ELR (cell line): ENCODE data around the gene USHBP1.
"Not testable (repeated sequence)": the region's sequence is repeated elsewhere in the genome, so short reads cannot be mapped to it uniquely, and the experiment has no call there.

Experiments used
- DNase-seq: peaks from one replicate; pipeline ENCODE4 v3.0.0-alpha.2; 2015; ENCODE audit warnings: low read depth

The USHBP1 gene

GRCh38 chr19:17296273-17296672, 31.7 kb upstream of the USHBP1 start:
- peak; percentile 82 for DNase-seq

GRCh38 chr19:17295551-17295950, 31.0 kb upstream of the USHBP1 start:
- DNase-seq = not testable (repeated sequence)

GRCh38 chr19:17294051-17294891, 29.7 kb upstream of the USHBP1 start:
- peak; percentile 59 for DNase-seq

- no peak for DNase-seq
Observed at GRCh38 chr19:17293605-17294004, 29.1 kb upstream of the USHBP1 start.

- peak; percentile 94 for DNase-seq
Observed at GRCh38 chr19:17292301-17293074, 27.9 kb upstream of the USHBP1 start.

- peak; percentile 91 for DNase-seq
Observed at GRCh38 chr19:17289489-17289888, 24.9 kb upstream of the USHBP1 start.

- no peak for DNase-seq
Observed at GRCh38 chr19:17286752-17287151, 22.2 kb upstream of the USHBP1 start.

GRCh38 chr19:17286263-17286662, 21.7 kb upstream of the USHBP1 start:
- DNase-seq = no peak

GRCh38 chr19:17285415-17286135, 21.0 kb upstream of the USHBP1 start:
- no peak for DNase-seq

GRCh38 chr19:17283504-17283996, 19.0 kb upstream of the USHBP1 start:
- no peak for DNase-seq

GRCh38 chr19:17282488-17283125, 18.1 kb upstream of the USHBP1 start:
- peak; percentile 89 for DNase-seq

- DNase-seq = peak; percentile 31
Observed at GRCh38 chr19:17281391-17282304, 17.1 kb upstream of the USHBP1 start, which contains the start of gene ANKLE1. Gene ANKLE1, plus strand, starts transcription at chr19:17281901. Its CDS starts 20 bp downstream, at chr19:17281921.

GRCh38 chr19:17279436-17279835, 14.9 kb upstream of the USHBP1 start:
- no peak for DNase-seq

- no peak for DNase-seq
Observed at GRCh38 chr19:17275441-17276175, 11.1 kb upstream of the USHBP1 start.

GRCh38 chr19:17274892-17275291, 10.3 kb upstream of the USHBP1 start:
- DNase-seq = not testable (repeated sequence)

GRCh38 chr19:17268754-17269153, 4.2 kb upstream of the USHBP1 start:
- DNase-seq = no peak

GRCh38 chr19:17266975-17267788, 2.6 kb upstream of the USHBP1 start, which contains the start of gene BABAM1:
Gene BABAM1, plus strand, starts transcription at chr19:17267443. Its CDS starts 1,364 bp downstream, at chr19:17268807.
- DNase-seq = peak; percentile 99

GRCh38 chr19:17266589-17266974, 2.0 kb upstream of the USHBP1 start:
- DNase-seq = no peak

- DNase-seq = no peak
Observed at GRCh38 chr19:17266026-17266425, 1.5 kb upstream of the USHBP1 start.
